DOHH2 (cell line): ENCODE measurements around the gene PEA15.

Experiments used
- EZH2phosphoT487 ChIP-seq: fragments of 200-600 bp; sonication (generic); IDR thresholded peaks from 2 replicates; pipeline ENCODE4 v1.6.1; 2017; ENCODE audit warnings: borderline replicate concordance, mild to moderate bottlenecking, antibody characterized with exemption, low read length, moderate library complexity, mixed read lengths
- TF ChIP-seq, protein P1 (sequence below): fragments of 200-600 bp; sonication (generic); IDR thresholded peaks from one replicate; pipeline ENCODE4 v1.5.1; 2014; ENCODE audit warnings: antibody characterized with exemption, mild to moderate bottlenecking, low read depth, low read length; ENCODE audit not compliant: poor library complexity, severe bottlenecking

DNA sequence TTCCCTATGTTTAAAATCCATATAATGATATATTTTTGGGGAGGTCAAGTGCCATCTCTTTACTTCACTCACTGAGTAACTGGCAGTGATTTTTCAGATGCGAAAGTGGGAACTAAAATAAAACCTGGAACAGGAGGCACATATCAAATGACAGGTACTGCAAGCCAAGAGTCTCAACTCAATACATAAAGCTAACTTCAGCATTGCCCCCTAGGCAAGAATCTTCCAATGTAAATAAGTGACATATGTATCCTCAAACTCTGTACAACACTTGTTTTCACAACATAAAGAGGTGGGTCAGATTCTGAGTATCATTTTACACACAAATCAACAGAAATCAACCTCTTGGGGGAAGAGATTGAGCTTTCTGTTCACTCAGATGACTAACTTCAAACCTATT is 39.0 kb downstream of the PEA15 start:
- TF ChIP-seq, protein P1, sequence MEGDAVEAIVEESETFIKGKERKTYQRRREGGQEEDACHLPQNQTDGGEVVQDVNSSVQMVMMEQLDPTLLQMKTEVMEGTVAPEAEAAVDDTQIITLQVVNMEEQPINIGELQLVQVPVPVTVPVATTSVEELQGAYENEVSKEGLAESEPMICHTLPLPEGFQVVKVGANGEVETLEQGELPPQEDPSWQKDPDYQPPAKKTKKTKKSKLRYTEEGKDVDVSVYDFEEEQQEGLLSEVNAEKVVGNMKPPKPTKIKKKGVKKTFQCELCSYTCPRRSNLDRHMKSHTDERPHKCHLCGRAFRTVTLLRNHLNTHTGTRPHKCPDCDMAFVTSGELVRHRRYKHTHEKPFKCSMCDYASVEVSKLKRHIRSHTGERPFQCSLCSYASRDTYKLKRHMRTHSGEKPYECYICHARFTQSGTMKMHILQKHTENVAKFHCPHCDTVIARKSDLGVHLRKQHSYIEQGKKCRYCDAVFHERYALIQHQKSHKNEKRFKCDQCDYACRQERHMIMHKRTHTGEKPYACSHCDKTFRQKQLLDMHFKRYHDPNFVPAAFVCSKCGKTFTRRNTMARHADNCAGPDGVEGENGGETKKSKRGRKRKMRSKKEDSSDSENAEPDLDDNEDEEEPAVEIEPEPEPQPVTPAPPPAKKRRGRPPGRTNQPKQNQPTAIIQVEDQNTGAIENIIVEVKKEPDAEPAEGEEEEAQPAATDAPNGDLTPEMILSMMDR = no peak
- TF ChIP-seq EZH2phosphoT487 = no peak
